Spleen (tissue), 11 donors: ENCODE data around the gene BARX1. TPM values are rescaled to one million over a fixed set of nuclear protein-coding genes. Genes with fewer than 3 reads are reported as not detected.

Source experiments
- DNase-seq: peaks from one replicate; pipeline ENCODE4 v3.0.0-alpha.2; 2020
- H3K27ac ChIP-seq, 8 donors: fragments of 200-600 bp; sonication (generic) in 7 of 8; 1 replicate in 4 of 8; 2 replicates in 4 of 8; pipeline versions ENCODE4 v1.5.0 to v1.8.0; 2016 to 2021; ENCODE audit warnings: inconsistent platforms in 4 of 8, mild to moderate bottlenecking in 4 of 8, moderate library complexity in 1 of 8
- H3K27me3 ChIP-seq, 7 donors: fragments of 200-600 bp; sonication (generic) in 6 of 7; replicated peaks in 1 of 7; 1 replicate in 4 of 7; 2 replicates in 3 of 7; pipeline versions ENCODE4 v1.5.0 to v1.8.0; 2016 to 2021; ENCODE audit warnings: inconsistent platforms in 3 of 7, mild to moderate bottlenecking in 1 of 7
- H3K36me3 ChIP-seq, 6 donors: fragments of 200-600 bp; sonication (generic) in 5 of 6; 1 replicate in 4 of 6; 2 replicates in 2 of 6; pipeline versions ENCODE4 v1.5.0 to v1.8.0; 2016 to 2021; ENCODE audit warnings: inconsistent platforms in 2 of 6
- H3K4me1 ChIP-seq, 6 donors: fragments of 200-600 bp; sonication (generic) in 5 of 6; 1 replicate in 3 of 6; 2 replicates in 3 of 6; pipeline versions ENCODE4 v1.5.0 to v1.8.0; 2016 to 2021; ENCODE audit warnings: inconsistent platforms in 3 of 6
- H3K4me3 ChIP-seq, 8 donors: fragments of 200-600 bp; sonication (generic) in 7 of 8; 1 replicate in 4 of 8; 2 replicates in 4 of 8; pipeline versions ENCODE4 v1.5.0 to v1.8.0; 2016 to 2021; ENCODE audit warnings: inconsistent platforms in 4 of 8, mild to moderate bottlenecking in 4 of 8, moderate library complexity in 2 of 8
- H3K9me3 ChIP-seq, 8 donors: fragments of 200-600 bp; sonication (generic) in 7 of 8; 1 replicate in 4 of 8; 2 replicates in 4 of 8; pipeline versions ENCODE4 v1.5.0 to v1.8.0; 2016 to 2021; ENCODE audit warnings: inconsistent platforms in 4 of 8
- POLR2A ChIP-seq, 3 donors: fragments of 450-650 bp; IDR thresholded peaks; one replicate each; pipeline ENCODE4 v1.5.1; 2017; ENCODE audit warnings: antibody characterized with exemption in 3 of 3, mild to moderate bottlenecking in 1 of 3
- POLR2AphosphoS5 ChIP-seq, 3 donors: sonication (generic); formaldehyde crosslinking; IDR thresholded peaks; one replicate each; pipeline ENCODE4 v1.5.1; 2017; ENCODE audit warnings: antibody characterized with exemption in 3 of 3
- WGBS, 5 donors: extraction: QIAGEN DNeasy Blood & Tissue Kit in 3 of 5; methylation state at CpG; one replicate each; pipeline versions ENCODE4 v1.1.5 to v1.1.7; 2013 to 2018; 5-methylcytosine and 5-hydroxymethylcytosine counted together
- intact Hi-C: fragments of 100-400 bp; cut with DNase I; formaldehyde crosslinking; loops from one replicate; pipeline ENCODE4 v1.15.0; 2023; ENCODE audit warnings: low total_unique reads
- polyA plus RNA-seq, 3 donors: library from polyadenylated mRNA; stranded (reverse); fragments of 200-250 nt; gene quantifications; one replicate each; pipeline ENCODE4 v1.2.1, GENCODE V29; 2013
- total RNA-seq, 7 donors: library from RNA; depleted of rRNA in 3 of 7; stranded (reverse); fragments of >200 nt in 3 of 7; fragmentation: NEBNext Ultra II Directional in 4 of 7; extraction: Animal tissue kit (Norgen Biotek cat#: 25700) in 4 of 7; gene quantifications; one replicate each; pipeline versions ENCODE4 v1.1.0 to v1.2.1, GENCODE V29; 2016 to 2021
- TF ChIP-seq, protein P1 (sequence below), 11 experiments: fragments of 200-600 bp in 7 of 11; fragments of 450-650 bp in 4 of 11; sonication (generic) in 4 of 11; IDR thresholded peaks in 8 of 11; conservative IDR thresholded peaks in 3 of 11; 1 replicate in 7 of 11; 2 replicates in 4 of 11; pipeline versions ENCODE4 v1.4.0 to v1.8.0; 2016 to 2021; ENCODE audit warnings: antibody characterized with exemption in 11 of 11, inconsistent platforms in 4 of 11, mild to moderate bottlenecking in 1 of 11
- donor health status: healthy with polysubstance abuse.
- donor health status: DM: no; HTN: no; CAD: no; lungs with moderate emphysema.
- donor health status: DM: no; HTN: no; CAD: no.
- donor health status: Bipolar disorder and iron deficiency.
- donor health status: healthy.
- donor health status: DM: no; HTN: no; CAD: no.
- donor health status: DM: yes; HTN: yes; CAD: no.

The BARX1 gene
- total and polyA plus RNA-seq, 10 donors, result 0.07 to 0.21 TPM; not detected in 8

DNA sequence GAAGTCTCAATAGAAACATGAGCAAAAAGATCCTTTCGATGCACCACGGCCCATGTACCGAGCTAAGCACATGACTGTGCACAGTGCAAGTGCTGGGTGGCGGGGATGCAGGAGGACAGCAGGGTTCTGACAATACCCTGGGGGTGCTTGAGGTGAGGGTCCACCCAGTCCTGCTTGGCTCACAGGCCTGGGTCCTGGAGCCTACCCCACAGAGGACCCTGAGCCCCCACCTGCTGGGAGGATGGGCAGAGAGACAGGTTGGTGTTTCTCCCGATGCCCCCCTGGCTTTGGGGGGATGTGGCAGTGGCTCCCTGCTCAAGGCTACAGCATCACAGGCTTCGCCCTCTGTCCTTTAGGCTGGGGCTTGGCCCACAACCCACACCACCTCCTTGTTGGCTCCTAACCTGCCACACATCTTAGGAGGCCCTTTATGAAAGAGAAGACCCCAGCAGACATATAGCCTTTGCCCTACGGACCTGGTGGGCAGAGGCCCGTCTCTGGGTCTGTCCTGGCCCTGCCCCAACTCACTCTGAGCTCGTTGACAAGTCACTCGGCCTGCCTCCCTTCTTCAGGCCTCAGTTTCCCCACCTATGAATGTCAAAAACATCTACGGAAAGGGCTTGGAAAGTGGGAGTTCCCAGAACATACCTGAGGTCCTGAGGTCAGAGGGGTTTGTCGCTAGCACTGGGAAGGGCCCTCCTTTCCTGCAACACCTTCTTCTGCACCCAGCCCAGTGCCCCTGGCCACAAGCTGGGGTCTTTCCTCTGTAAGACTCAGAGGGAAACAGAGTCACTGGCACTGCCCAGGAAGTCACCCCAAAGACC lies 50.3 kb downstream of the BARX1 start:
- no peak for TF ChIP-seq POLR2AphosphoS5 (IDR thresholded peaks at IDR 0.05)
- no peak for TF ChIP-seq POLR2A (IDR thresholded peaks at IDR 0.05)
- TF ChIP-seq, protein P1, sequence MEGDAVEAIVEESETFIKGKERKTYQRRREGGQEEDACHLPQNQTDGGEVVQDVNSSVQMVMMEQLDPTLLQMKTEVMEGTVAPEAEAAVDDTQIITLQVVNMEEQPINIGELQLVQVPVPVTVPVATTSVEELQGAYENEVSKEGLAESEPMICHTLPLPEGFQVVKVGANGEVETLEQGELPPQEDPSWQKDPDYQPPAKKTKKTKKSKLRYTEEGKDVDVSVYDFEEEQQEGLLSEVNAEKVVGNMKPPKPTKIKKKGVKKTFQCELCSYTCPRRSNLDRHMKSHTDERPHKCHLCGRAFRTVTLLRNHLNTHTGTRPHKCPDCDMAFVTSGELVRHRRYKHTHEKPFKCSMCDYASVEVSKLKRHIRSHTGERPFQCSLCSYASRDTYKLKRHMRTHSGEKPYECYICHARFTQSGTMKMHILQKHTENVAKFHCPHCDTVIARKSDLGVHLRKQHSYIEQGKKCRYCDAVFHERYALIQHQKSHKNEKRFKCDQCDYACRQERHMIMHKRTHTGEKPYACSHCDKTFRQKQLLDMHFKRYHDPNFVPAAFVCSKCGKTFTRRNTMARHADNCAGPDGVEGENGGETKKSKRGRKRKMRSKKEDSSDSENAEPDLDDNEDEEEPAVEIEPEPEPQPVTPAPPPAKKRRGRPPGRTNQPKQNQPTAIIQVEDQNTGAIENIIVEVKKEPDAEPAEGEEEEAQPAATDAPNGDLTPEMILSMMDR (IDR thresholded peaks at IDR 0.05 in 8 of 11, conservative IDR thresholded peaks at IDR 0.05 in 3 of 11), result no peak
- peak; percentile 50 for DNase-seq
- H3K9me3 ChIP-seq, result no peaks in the 10 kb centered on the region
- intact Hi-C loops, result no loop called here
- no peak overlapping the region for H3K4me3 ChIP-seq
- H3K27me3 ChIP-seq, result peaks cover 0 to 33% (median 12%) of the 10 kb centered on the region in 7 donors
- 75 to 97% (median 82%) methylated on average over 8 to 12 of the region's 12 CpGs for WGBS, 5 donors
- H3K27ac ChIP-seq, result no peak overlapping the region
- H3K36me3 ChIP-seq, result no peaks in the 10 kb centered on the region
- H3K4me1 ChIP-seq, result no peaks in the 10 kb centered on the region

DNA sequence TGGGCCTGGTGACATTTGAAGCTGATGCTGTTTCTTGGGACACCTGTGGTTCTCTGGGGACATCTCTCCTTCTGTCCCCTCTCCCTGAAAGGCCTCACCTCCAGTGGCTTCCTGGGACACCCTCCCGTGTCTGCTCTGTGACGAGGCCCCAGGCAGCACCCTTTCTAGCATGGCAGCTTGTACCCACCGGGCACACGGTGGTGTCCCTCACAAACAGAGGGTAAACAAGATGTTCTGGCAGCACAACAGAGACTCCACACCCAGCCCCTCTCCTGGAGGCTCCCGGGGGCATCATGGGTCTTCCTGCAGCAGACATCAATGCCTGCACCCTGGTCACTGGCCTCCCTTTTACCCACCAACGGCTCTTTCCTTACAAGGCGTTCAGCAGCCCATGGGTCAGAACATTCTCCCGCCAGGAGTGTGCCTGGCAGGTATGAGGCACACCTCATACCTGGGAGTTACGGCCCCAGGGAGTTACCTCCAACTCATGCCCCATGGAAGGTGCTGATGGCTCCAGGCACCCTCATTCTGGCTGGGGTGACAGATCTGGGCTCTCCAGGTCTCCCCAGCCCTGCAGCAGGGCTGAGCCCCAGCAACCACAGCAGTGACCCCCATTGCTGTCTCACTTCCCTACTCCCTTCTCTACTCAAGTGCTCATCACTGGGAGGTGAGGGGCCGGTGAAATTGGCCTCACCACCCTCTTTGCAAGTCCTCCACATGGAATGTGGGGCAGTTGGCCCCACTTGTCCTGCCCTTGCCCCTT lies 51.1 kb downstream of the BARX1 start:
- intact Hi-C loops, result no loop called here
- H3K4me1 ChIP-seq, result no peaks in the 10 kb centered on the region
- peaks cover 0 to 25% (median 8%) of the 10 kb centered on the region in 7 donors for H3K27me3 ChIP-seq
- H3K36me3 ChIP-seq, result no peaks in the 10 kb centered on the region
- H3K9me3 ChIP-seq, result no peaks in the 10 kb centered on the region
- WGBS, 5 donors, result 82 to 87% (median 84%) methylated on average over 10 of the region's 10 CpGs
- H3K4me3 ChIP-seq, result no peak overlapping the region
- no peak overlapping the region for H3K27ac ChIP-seq
- peak; percentile 64 for DNase-seq
- TF ChIP-seq POLR2A (IDR thresholded peaks at IDR 0.05) (no peak), POLR2AphosphoS5 (IDR thresholded peaks at IDR 0.05) (no peak)
- TF ChIP-seq, protein P1 (IDR thresholded peaks at IDR 0.05 in 8 of 11, conservative IDR thresholded peaks at IDR 0.05 in 3 of 11), result no peak

DNA sequence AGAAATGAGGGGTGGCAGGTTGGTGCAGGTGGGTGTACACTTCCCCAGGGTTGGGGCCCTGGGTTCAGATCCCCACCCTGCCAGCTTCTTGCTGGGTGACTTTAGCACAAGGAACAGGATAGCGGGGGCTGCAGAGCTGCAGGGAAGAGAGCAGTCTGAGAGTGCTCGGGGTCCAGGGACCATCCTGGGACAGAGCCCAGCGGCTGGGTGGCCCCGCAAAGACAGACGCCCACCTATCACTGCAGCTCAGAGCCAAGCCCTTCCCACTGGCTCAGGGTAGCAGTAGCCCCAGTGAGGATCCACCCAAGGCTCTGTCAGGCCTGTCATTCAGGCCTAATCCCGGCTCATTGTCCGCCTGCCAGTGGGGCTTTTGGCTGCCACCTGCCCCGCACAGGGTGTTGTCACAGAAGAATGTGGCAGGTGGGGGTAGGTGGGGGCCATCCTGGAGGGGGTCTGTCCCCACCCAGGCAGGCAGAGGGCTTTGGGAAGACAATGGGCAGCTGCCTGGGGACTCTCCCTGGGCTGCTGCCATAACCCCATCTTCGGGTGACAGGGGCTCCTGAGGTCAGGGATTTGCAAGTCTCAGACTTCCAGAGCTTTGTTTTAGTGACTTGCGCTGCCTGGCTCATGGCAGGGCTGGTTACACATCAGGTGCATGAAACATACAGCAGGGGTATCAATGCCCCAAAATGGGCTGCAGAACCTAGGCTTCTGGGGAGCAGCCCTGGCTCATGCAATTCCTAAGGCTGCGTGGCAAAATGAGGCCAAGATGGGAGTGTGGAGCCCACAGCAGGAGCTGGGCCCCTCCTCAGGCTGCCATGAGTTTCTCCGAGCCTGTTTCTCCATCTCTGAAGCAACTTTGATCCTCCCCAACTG lies 52.1 kb downstream of the BARX1 start:
- no peak overlapping the region for H3K4me3 ChIP-seq
- peaks cover 0 to 14% (median 0%) of the 10 kb centered on the region in 7 donors for H3K27me3 ChIP-seq
- no peaks in the 10 kb centered on the region for H3K36me3 ChIP-seq
- TF ChIP-seq POLR2A (IDR thresholded peaks at IDR 0.05) (no peak), POLR2AphosphoS5 (IDR thresholded peaks at IDR 0.05) (no peak)
- TF ChIP-seq, protein P1 (IDR thresholded peaks at IDR 0.05 in 8 of 11, conservative IDR thresholded peaks at IDR 0.05 in 3 of 11), result no peak
- no peak overlapping the region for H3K27ac ChIP-seq
- 81 to 86% (median 84%) methylated on average over 8 to 12 of the region's 12 CpGs for WGBS, 5 donors
- no peaks in the 10 kb centered on the region for H3K9me3 ChIP-seq
- intact Hi-C loops, result no loop called here
- DNase-seq, result peak; percentile 56
- no peaks in the 10 kb centered on the region for H3K4me1 ChIP-seq
